HUES64 (cell line): Measurements from ENCODE around the gene GPR146.

Experiments used
- H3K27ac ChIP-seq: 2 replicates; pipeline ENCODE4 v1.7.0; 2013; ENCODE audit warnings: low read depth, low read length, inconsistent platforms
- H3K27me3 ChIP-seq: 2 replicates; pipeline ENCODE4 v1.6.1; 2013; ENCODE audit warnings: mild to moderate bottlenecking, low read length; ENCODE audit not compliant: insufficient read depth
- H3K36me3 ChIP-seq: 2 replicates; pipeline ENCODE4 v1.6.1; 2013; ENCODE audit warnings: mild to moderate bottlenecking, low read length; ENCODE audit not compliant: insufficient read depth
- H3K4me1 ChIP-seq: 2 replicates; pipeline ENCODE4 v1.6.1; 2013; ENCODE audit warnings: mild to moderate bottlenecking, low read length, moderate library complexity; ENCODE audit not compliant: insufficient read depth
- H3K4me3 ChIP-seq: 2 replicates; pipeline ENCODE4 v1.5.1; 2013; ENCODE audit warnings: mild to moderate bottlenecking, low read length, moderate library complexity
- H3K9ac ChIP-seq: 2 replicates; pipeline ENCODE4 v1.6.1; 2013; ENCODE audit warnings: mild to moderate bottlenecking, low read depth, low read length
- H3K9me3 ChIP-seq: 2 replicates; pipeline ENCODE4 v1.6.1; 2013; ENCODE audit warnings: low read depth, low read length; ENCODE audit not compliant: insufficient read depth
- WGBS: fragments of 150-250, 120-280 bp; methylation state at CpG from one replicate; pipeline ENCODE4 v1.1.7; 2013; ENCODE audit warnings: missing lambda C conversion rate; 5-methylcytosine and 5-hydroxymethylcytosine counted together

GPR146 gene

GRCh38 chr7:1012716-1013095 lies 31.6 kb upstream of the GPR146 start:
- Histone ChIP-seq H3K27me3 (no peaks in the 10 kb centered on the region), H3K4me3 (no peak overlapping the region), H3K27ac (no peak overlapping the region), H3K9me3 (no peaks in the 10 kb centered on the region), H3K4me1 (no peaks in the 10 kb centered on the region), H3K9ac (no peak overlapping the region), H3K36me3 (peaks cover 7% of the 10 kb centered on the region; the same call in 1 of the 2 replicates)
- WGBS, result 92% methylated on average over 30 of the region's 30 CpGs

- 95% methylated on average over 11 of the region's 11 CpGs for WGBS
- Histone ChIP-seq H3K36me3 (peaks cover 7% of the 10 kb centered on the region; the same call in 1 of the 2 replicates), H3K4me1 (no peaks in the 10 kb centered on the region), H3K4me3 (no peak overlapping the region), H3K27ac (no peak overlapping the region), H3K9me3 (no peaks in the 10 kb centered on the region), H3K9ac (no peak overlapping the region), H3K27me3 (no peaks in the 10 kb centered on the region)
Observed at GRCh38 chr7:1013581-1013980, 30.8 kb upstream of the GPR146 start.

DNA sequence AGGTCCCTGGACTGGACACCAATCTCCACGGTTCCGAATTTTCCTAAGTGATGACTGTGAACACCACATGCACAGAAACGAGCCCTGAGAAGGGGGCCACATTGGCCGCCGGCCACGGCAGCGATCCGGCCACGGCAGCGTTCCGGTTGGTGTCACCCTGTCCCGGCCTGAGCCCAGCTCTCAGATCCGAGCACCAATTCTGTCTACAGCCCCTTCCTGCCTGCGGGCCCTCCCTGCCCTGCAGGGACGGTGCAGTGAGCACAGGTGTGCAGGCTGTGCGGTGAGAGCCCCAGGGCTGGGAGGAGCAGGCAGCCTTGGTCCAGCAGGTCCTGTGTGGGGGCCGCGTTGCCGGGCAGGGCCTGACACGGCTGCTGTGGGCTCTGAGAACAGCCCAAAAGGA lies 29.7 kb upstream of the GPR146 start:
- 94% methylated on average over 20 of the region's 20 CpGs for WGBS
- no peaks in the 10 kb centered on the region for H3K4me1 ChIP-seq
- no peak overlapping the region for H3K27ac ChIP-seq
- no peak overlapping the region for H3K4me3 ChIP-seq
- H3K9me3 ChIP-seq, result no peaks in the 10 kb centered on the region
- no peak overlapping the region for H3K9ac ChIP-seq
- H3K27me3 ChIP-seq, result no peaks in the 10 kb centered on the region
- 0 out of 2 replicates have a peak, but pooled peaks cover 3% of the 10 kb centered on the region for H3K36me3 ChIP-seq

GRCh38 chr7:1015196-1016121 lies 28.9 kb upstream of the GPR146 start:
- WGBS, result 92% methylated on average over 28 of the region's 28 CpGs
- H3K27me3 ChIP-seq, result no peaks in the 10 kb centered on the region
- H3K9me3 ChIP-seq, result no peaks in the 10 kb centered on the region
- H3K27ac ChIP-seq, result no peak overlapping the region
- no peak overlapping the region for H3K4me3 ChIP-seq
- H3K36me3 ChIP-seq, result no peaks in the 10 kb centered on the region
- no peak overlapping the region for H3K9ac ChIP-seq
- H3K4me1 ChIP-seq, result no peaks in the 10 kb centered on the region

DNA sequence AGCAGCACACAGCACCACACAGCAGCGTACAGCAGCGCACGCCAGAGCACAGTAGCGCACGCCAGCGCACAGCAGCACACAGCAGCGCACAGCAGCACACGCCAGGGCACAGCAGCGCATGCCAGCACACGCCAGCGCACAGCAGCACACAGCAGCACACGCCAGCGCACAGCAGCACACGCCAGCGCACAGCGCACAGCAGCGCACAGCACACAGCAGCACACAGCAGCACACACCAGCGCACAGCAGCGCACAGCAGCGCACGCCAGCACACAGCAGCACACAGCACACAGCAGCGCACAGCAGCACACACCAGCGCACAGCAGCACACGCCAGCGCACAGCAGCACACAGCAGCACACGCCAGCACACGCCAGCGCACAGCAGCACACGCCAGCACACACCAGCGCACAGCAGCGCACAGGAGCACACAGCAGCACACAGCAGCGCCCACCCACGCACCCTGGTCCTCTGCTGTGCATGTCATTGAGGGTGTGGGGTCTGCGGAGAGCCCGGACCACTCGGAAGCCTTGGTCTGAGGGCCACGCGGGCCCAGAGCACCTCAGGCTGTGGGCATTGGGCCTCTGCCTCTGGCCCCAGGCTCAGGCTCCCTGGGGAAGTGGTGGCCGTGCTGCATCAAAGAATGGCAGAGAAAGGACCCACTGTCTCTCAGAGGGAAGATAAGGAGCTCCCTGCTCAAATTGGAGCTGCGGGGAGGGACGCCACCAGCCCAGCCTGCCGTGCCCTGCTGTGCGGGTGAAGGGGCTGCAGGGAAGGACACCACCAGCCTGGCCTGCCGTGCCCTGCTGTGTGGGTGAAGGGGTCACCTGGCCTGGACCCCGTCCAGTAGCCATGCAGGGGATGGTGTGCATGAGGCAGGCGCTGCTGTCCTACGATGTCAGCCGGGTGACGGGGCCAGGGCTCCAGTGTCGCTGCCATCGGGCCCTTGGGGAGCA lies 27.5 kb upstream of the GPR146 start:
- Histone ChIP-seq H3K9ac (no peak overlapping the region), H3K4me3 (no peak overlapping the region), H3K36me3 (0 out of 2 replicates have a peak, but pooled peaks cover 5% of the 10 kb centered on the region), H3K9me3 (no peaks in the 10 kb centered on the region), H3K4me1 (no peaks in the 10 kb centered on the region), H3K27me3 (no peaks in the 10 kb centered on the region), H3K27ac (no peak overlapping the region)
- 95% methylated on average over 51 of the region's 51 CpGs for WGBS

DNA sequence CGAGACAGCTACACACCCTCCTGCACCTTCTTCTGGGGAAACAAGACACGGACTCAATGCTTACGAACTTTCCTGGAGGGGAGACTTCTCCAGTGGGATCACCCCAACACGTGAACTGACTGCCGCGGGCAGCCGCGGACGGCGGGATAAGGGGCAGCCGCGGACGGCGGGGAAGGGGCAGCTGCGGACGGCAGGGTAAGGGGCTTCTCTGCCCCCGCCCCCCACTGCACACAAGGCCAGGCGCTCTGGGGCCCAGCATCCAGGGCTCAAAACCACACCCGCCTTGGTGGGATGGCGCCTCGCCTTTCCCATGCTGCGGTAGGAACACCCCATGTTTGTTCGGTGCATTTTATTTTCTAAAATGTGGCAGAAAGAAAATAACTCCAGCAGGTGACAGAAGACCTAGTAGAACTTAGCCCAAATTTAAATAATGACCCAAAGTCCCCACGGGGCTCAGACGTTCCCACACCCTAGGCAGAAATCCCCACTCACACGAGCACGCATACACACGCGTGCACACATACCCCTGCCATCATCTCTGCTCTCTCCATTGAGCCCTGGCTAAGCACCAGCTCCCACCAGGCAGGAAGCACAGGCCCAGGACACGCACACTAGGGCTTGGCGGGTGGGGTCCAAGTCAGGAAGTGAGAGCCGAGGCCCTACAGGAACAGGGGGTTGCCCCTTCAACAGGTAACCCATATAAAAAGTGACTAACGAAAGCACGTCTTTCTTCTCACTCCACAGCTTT lies 26.6 kb upstream of the GPR146 start:
- Histone ChIP-seq H3K4me3 (no peak overlapping the region), H3K4me1 (no peaks in the 10 kb centered on the region), H3K36me3 (0 out of 2 replicates have a peak, but pooled peaks cover 5% of the 10 kb centered on the region), H3K9ac (no peak overlapping the region), H3K27me3 (no peaks in the 10 kb centered on the region), H3K9me3 (no peaks in the 10 kb centered on the region), H3K27ac (no peak overlapping the region)
- WGBS, result 95% methylated on average over 34 of the region's 34 CpGs

DNA sequence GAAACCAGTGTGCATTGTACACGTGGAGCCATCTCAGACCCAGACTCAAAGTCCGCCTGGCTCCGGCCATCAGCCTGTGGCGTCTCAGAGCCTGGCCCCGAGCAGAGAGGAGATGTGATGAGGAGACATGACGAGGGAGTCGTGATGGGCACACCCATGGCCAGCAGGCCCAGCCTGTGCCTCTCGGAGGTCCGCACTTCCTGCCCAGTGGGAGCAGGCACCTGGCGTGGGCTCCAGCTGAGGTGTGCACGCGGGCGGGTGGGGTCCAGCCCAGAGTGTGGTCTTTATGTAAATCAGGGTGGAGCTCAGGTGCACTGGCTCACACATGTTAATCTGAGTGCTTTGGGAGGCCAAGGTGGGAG lies 26.0 kb upstream of the GPR146 start:
- H3K36me3 ChIP-seq, result 0 out of 2 replicates have a peak, but pooled peaks cover 5% of the 10 kb centered on the region
- H3K4me3 ChIP-seq, result no peak overlapping the region
- no peaks in the 10 kb centered on the region for H3K9me3 ChIP-seq
- H3K4me1 ChIP-seq, result no peaks in the 10 kb centered on the region
- no peak overlapping the region for H3K9ac ChIP-seq
- no peaks in the 10 kb centered on the region for H3K27me3 ChIP-seq
- WGBS, result 94% methylated on average over 13 of the region's 13 CpGs
- no peak overlapping the region for H3K27ac ChIP-seq

DNA sequence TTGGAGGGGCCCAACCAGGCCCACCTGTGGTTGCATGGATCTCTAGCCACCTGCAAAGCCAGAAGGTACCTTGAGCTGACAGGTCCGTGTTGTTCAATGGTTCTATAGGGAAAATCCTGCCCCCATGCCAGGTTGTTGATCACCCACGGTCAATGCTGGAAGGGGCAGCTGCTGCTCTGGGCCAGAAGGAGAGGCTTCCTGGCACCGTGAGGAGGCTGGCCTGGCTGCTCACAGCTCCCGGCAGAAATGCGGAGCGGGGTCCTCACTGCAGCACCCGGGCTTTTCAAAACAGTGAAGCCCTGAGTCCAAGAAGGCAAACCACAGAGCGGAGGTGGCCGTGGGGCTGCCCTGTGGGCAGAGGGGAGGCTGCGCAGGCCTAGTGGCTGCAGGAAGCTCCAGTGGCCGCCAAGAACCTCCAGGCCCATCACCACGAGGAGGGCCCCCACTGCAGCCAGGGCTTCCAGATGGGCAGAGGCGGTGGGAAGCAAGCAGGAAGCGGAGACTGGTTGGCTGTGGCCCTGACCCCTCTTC lies 25.0 kb upstream of the GPR146 start:
- no peaks in the 10 kb centered on the region for H3K4me1 ChIP-seq
- no peak overlapping the region for H3K27ac ChIP-seq
- no peaks in the 10 kb centered on the region for H3K27me3 ChIP-seq
- H3K36me3 ChIP-seq, result 0 out of 2 replicates have a peak, but pooled peaks cover 5% of the 10 kb centered on the region
- no peaks in the 10 kb centered on the region for H3K9me3 ChIP-seq
- no peak overlapping the region for H3K4me3 ChIP-seq
- WGBS, result 95% methylated on average over 14 of the region's 14 CpGs
- H3K9ac ChIP-seq, result no peak overlapping the region

- WGBS, result 95% methylated on average over 42 of the region's 42 CpGs
- no peaks in the 10 kb centered on the region for H3K9me3 ChIP-seq
- no peak overlapping the region for H3K4me3 ChIP-seq
- 0 out of 2 replicates have a peak, but pooled peaks cover 5% of the 10 kb centered on the region for H3K36me3 ChIP-seq
- H3K9ac ChIP-seq, result no peak overlapping the region
- H3K27me3 ChIP-seq, result no peaks in the 10 kb centered on the region
- no peaks in the 10 kb centered on the region for H3K4me1 ChIP-seq
- no peak overlapping the region for H3K27ac ChIP-seq
Observed at GRCh38 chr7:1019789-1020610, 24.3 kb upstream of the GPR146 start.

- no peaks in the 10 kb centered on the region for H3K9me3 ChIP-seq
- no peak overlapping the region for H3K27ac ChIP-seq
- H3K27me3 ChIP-seq, result no peaks in the 10 kb centered on the region
- 92% methylated on average over 7 of the region's 7 CpGs for WGBS
- H3K9ac ChIP-seq, result no peak overlapping the region
- no peaks in the 10 kb centered on the region for H3K4me1 ChIP-seq
- H3K36me3 ChIP-seq, result peaks cover 10% of the 10 kb centered on the region; the same call in 1 of the 2 replicates
- no peak overlapping the region for H3K4me3 ChIP-seq
Observed at GRCh38 chr7:1020849-1021251, 23.5 kb upstream of the GPR146 start.
